ENCODE results near the gene GPC5.

The GPC5 gene

DNA sequence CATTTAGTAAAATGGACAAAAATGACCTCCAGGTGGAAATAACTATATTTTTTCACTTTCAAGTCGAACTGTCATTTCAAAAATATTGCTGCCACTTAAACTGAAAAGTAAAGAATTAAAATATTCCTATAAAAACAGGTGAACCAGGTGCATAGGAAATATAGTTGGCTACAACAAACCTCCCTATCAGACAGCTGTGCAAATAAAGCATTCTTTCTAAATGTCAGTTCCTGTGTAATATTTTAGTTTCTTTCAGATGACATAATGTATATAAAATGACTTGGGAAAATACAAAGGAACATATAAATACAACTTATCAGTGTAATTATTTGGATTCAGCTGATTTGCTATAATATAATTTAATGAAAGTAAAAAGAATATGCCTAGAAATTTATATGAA, 1424.6 kb downstream of the GPC5 start:
- no peak for TF ChIP-seq CTCF (IDR thresholded peaks at IDR 0.05; ENCODE audit: low read depth, low read length)
- H3K4me3 ChIP-seq (replicated peaks in 1 of 2; ENCODE audit: low read depth in 2 of 2, low read length in 2 of 2): no peak overlapping the region
- no peak for DNase-seq (ENCODE audit: low read depth in 2 of 2)

GRCh38 chr13:92825938-92826596, 1427.6 kb downstream of the GPC5 start:
- TF ChIP-seq CTCF (IDR thresholded peaks at IDR 0.05; ENCODE audit: low read depth, low read length): no peak
- no peak overlapping the region for H3K4me3 ChIP-seq (replicated peaks in 1 of 2; ENCODE audit: low read depth in 2 of 2, low read length in 2 of 2)
- peak in 1 of 2 donors; percentile 62 for DNase-seq (ENCODE audit: low read depth in 2 of 2)

GRCh38 chr13:92827503-92827902, 1429.1 kb downstream of the GPC5 start:
- TF ChIP-seq CTCF (IDR thresholded peaks at IDR 0.05; ENCODE audit: low read depth, low read length): no peak
- no peak for DNase-seq (ENCODE audit: low read depth in 2 of 2)
- no peak overlapping the region for H3K4me3 ChIP-seq (replicated peaks in 1 of 2; ENCODE audit: low read depth in 2 of 2, low read length in 2 of 2)

- TF ChIP-seq CTCF (IDR thresholded peaks at IDR 0.05; ENCODE audit: low read depth, low read length): no peak
- no peak for DNase-seq (ENCODE audit: low read depth in 2 of 2)
- no peak overlapping the region for H3K4me3 ChIP-seq (replicated peaks in 1 of 2; ENCODE audit: low read depth in 2 of 2, low read length in 2 of 2)
Measured at GRCh38 chr13:92829930-92830329, 1431.5 kb downstream of the GPC5 start.

GRCh38 chr13:92830821-92831220, 1432.4 kb downstream of the GPC5 start:
- DNase-seq (ENCODE audit: low read depth in 2 of 2): no peak
- H3K4me3 ChIP-seq (replicated peaks in 1 of 2; ENCODE audit: low read depth in 2 of 2, low read length in 2 of 2): no peak overlapping the region
- TF ChIP-seq CTCF (IDR thresholded peaks at IDR 0.05; ENCODE audit: low read depth, low read length): no peak

DNA sequence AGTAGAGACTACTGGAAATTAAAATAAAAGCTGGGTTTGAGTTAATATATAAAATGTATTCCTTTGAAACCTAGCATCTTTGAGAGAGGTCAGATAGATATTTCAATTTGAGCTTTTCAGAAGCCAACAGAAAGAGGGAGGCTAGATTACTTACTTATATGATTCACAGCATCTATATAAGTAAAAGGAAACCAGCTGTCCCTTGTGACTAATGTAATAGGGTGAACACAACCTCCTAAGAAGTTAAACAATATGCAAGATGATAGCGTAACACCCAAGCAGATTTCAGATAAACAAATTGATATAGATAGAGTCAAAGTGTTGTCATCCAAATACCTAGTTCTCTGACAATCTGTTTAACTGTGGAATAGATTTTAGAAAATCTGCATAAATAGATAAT, 1434.7 kb downstream of the GPC5 start:
- no peak for TF ChIP-seq CTCF (IDR thresholded peaks at IDR 0.05; ENCODE audit: low read depth, low read length)
- H3K4me3 ChIP-seq (replicated peaks in 1 of 2; ENCODE audit: low read depth in 2 of 2, low read length in 2 of 2): no peak overlapping the region
- DNase-seq (ENCODE audit: low read depth in 2 of 2): peak in 1 of 2 donors; percentile 15

DNA sequence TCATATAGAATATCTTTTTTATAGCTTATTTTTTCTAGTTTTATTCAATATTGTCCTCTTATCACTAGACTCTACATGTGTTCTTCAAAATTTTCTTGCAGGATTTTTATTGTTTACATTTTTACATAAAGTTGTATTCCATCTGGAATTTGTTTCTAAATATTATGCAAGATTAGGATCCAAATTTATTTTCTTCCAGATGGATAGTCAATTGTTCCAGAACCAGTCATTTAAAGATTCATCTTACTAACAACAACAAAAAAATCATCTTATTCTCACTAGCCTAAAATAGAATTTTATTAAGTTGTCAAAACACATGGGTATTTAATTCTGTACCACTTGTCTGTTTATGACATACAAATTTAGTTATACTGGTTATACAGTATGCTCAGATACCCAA, 1437.8 kb downstream of the GPC5 start:
- no peak for DNase-seq (ENCODE audit: low read depth in 2 of 2)
- H3K4me3 ChIP-seq (replicated peaks in 1 of 2; ENCODE audit: low read depth in 2 of 2, low read length in 2 of 2): no peak overlapping the region
- no peak for TF ChIP-seq CTCF (IDR thresholded peaks at IDR 0.05; ENCODE audit: low read depth, low read length)

Measured in cardiac fibroblast (primary cell).